Tibial nerve (tissue), 3 donors: ENCODE measurements around the gene BDH1.

Source experiments
- EP300 ChIP-seq, 2 donors: sonication (generic); formaldehyde crosslinking; IDR thresholded peaks; one replicate each; pipeline ENCODE4 v1.6.1; 2017; ENCODE audit warnings: antibody characterized with exemption in 2 of 2, mild to moderate bottlenecking in 1 of 2
- POLR2A ChIP-seq, 2 donors: fragments of 450-650 bp; IDR thresholded peaks; one replicate each; pipeline ENCODE4 v1.6.1; 2017; ENCODE audit warnings: antibody characterized with exemption in 2 of 2, mild to moderate bottlenecking in 2 of 2, moderate library complexity in 2 of 2

GRCh38 chr3:197546307-197547085, 9.3 kb downstream of the BDH1 start:
- TF ChIP-seq EP300 (IDR thresholded peaks at IDR 0.05) (no peak), POLR2A (IDR thresholded peaks at IDR 0.05) (no peak)
